ENCODE measurements around the gene FRY. TPM values are rescaled to one million over a fixed set of nuclear protein-coding genes. Genes with fewer than 3 reads are reported as not detected.

FRY gene
- total and polyA plus RNA-seq, 2 of the 13 experiments (the other 11 are each of a cell fraction or from before 2014, with no cell fraction given), result 8.2 to 13.1 TPM

- TF ChIP-seq NAIF1 (CRISPR knock-in tag; IDR thresholded peaks at IDR 0.05; ENCODE audit: borderline replicate concordance) (no peak), ZNF234 (CRISPR knock-in tag; conservative IDR thresholded peaks at IDR 0.05) (no peak), IRX3 (CRISPR knock-in tag; IDR thresholded peaks at IDR 0.05; ENCODE audit: borderline replicate concordance, low read depth) (no peak), MBD4 (IDR thresholded peaks at IDR 0.05; ENCODE audit: borderline replicate concordance, low read length) (no peak), POLR2A (IDR thresholded peaks at IDR 0.05; ENCODE audit: insufficient read depth in 1 of 2, low read depth in 2 of 2, low read length in 2 of 2) (peak; percentile 83 to 90), DNMT1 (CRISPR knock-in tag; IDR thresholded peaks at IDR 0.05) (no peak), ELK4 (CRISPR knock-in tag; IDR thresholded peaks at IDR 0.05; ENCODE audit: borderline replicate concordance) (no peak), ZNF431 (CRISPR knock-in tag; IDR thresholded peaks at IDR 0.05; ENCODE audit: borderline replicate concordance, low read depth) (no peak), ZMYM4 (CRISPR knock-in tag; IDR thresholded peaks at IDR 0.05) (peak; percentile 89), PCBP2 (optimal IDR thresholded peaks at IDR 0.05; ENCODE audit: low read depth, low read length, poor library complexity, severe bottlenecking) (no peak), ZNF124 (CRISPR knock-in tag; IDR thresholded peaks at IDR 0.05) (no peak; the same call in 1 of the 2 replicates), PTBP1 (IDR thresholded peaks at IDR 0.05; ENCODE audit: low read depth, low read length, poor library complexity, severe bottlenecking) (no peak), PHB2 (IDR thresholded peaks at IDR 0.05; ENCODE audit: partially characterized antibody) (no peak), ZNF24 (IDR thresholded peaks at IDR 0.05) (no peak), ZNF441 (CRISPR knock-in tag; IDR thresholded peaks at IDR 0.05; ENCODE audit: borderline replicate concordance) (no peak), BCLAF1 (IDR thresholded peaks at IDR 0.05) (no peak), HMGXB4 (CRISPR knock-in tag; IDR thresholded peaks at IDR 0.05; ENCODE audit: borderline replicate concordance in 1 of 2, low read depth in 1 of 2) (peak; percentile 31 to 84; a peak in 2 of 4 replicates), XBP1 (CRISPR knock-in tag; IDR thresholded peaks at IDR 0.05) (no peak), USF2 (IDR thresholded peaks at IDR 0.05; ENCODE audit: low read depth, low read length) (peak; percentile 94), USF2 (CRISPR knock-in tag; IDR thresholded peaks at IDR 0.05; ENCODE audit: borderline replicate concordance) (peak; percentile 99; the same call in 1 of the 2 replicates)
These were observed 283.9 kb downstream of the FRY start, which contains the start of the genes BRCA2 and ZAR1L (continued) for GRCh38 chr13:32315238-32316027.

Measured in HepG2 (cell line).